WI38 (cell line): ENCODE data around the gene PBX1.

ENCODE experiments used
- H3K4me3 ChIP-seq: 2 replicates; pipeline ENCODE4 v1.5.1; 2011; ENCODE audit warnings: low read depth, mild to moderate bottlenecking, control low read depth, low read length
- TF ChIP-seq, protein P1 (sequence below): IDR thresholded peaks from 2 replicates; pipeline ENCODE4 v1.5.1; 2012; ENCODE audit warnings: low read depth, mild to moderate bottlenecking, control low read depth, low read length

Gene PBX1

DNA sequence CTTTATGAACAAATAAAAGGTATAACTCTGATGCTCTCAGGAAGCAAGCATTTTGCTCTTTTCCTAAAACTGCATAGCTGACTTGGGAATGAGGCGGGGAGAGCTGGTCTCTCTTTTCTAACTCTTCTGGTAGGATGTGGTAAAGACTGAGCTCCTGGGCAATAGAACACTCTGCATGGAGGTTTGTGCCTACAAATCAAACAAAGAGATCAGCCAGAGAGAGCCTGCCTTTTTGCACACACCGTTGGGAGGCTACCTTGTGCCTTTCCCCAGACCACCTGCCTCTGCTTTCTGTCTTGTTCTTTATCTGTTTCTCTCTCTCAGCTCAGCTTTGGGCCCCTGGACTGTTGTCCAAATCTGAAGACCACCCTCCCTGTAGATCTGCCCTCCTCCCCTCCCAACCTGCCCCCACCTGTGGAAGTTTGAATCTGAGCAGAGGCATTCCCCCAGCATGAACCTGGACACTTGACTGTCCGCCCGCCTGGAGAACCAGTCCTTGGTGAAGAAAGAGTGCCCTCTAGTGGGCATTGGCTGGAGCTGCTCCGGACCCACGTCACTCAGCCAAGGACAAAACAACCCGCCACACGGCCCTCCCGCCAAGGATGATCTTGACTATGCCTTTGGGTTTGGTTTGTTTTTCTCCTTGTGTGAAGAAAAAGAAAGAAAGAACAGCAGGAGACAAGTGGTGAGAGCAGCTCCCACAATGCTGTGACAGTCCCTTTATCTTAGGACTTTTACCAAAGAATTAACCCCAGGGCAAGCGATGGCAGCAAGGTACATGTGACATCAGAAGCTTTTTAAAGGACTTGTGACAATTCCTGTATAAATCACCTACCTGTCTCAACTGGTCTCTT lies 228.2 kb downstream of the PBX1 start:
- TF ChIP-seq, protein P1, sequence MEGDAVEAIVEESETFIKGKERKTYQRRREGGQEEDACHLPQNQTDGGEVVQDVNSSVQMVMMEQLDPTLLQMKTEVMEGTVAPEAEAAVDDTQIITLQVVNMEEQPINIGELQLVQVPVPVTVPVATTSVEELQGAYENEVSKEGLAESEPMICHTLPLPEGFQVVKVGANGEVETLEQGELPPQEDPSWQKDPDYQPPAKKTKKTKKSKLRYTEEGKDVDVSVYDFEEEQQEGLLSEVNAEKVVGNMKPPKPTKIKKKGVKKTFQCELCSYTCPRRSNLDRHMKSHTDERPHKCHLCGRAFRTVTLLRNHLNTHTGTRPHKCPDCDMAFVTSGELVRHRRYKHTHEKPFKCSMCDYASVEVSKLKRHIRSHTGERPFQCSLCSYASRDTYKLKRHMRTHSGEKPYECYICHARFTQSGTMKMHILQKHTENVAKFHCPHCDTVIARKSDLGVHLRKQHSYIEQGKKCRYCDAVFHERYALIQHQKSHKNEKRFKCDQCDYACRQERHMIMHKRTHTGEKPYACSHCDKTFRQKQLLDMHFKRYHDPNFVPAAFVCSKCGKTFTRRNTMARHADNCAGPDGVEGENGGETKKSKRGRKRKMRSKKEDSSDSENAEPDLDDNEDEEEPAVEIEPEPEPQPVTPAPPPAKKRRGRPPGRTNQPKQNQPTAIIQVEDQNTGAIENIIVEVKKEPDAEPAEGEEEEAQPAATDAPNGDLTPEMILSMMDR, result peak; percentile 88

DNA sequence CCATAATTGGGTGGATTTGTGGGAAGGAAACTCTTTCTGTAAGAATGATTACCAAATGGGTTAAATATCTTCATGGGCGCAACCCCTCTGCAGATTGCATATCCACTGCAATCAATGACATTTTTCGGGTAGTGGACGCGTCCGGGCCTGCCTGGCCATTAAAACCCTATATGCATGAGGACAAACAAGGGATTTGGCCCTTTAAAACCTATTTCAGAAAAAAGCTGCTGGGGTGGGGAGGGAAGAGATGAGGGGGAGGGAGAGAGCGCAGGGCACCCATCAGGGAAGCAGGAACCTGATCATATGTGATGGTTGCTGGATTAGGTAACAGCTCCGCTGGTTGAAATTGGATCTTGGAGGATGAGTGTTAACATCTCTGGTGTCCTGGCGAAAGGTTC lies 228.8 kb downstream of the PBX1 start:
- TF ChIP-seq, protein P1, result no peak
- H3K4me3 ChIP-seq, result no peak overlapping the region

More for the DNA sequence above, 228.2 kb downstream of the PBX1 start:
- H3K4me3 ChIP-seq, result no peak overlapping the region

DNA sequence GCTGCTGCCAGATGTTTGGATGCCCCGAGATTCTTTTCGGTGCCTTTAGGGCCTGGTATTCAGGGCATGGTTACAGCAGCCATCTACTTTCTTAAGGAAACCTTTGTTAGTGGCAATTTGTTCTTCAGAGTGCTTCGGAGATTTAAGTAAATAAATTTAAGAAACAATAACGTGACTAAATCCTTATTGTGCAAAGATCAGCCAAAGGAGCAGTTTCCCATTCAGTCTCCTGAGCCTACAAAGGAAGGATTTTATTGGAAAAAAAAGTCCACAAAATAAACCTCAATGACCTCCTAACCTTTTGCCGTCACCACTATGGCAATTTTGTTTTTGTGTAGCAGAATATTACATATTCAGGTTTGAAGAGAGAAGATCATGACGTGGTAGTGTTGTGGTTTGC lies 231.1 kb downstream of the PBX1 start:
- TF ChIP-seq, protein P1, result no peak
- H3K4me3 ChIP-seq, result no peak overlapping the region

- TF ChIP-seq, protein P1, result no peak
These were observed 233.5 kb downstream of the PBX1 start for GRCh38 chr1:164792410-164793004.

DNA sequence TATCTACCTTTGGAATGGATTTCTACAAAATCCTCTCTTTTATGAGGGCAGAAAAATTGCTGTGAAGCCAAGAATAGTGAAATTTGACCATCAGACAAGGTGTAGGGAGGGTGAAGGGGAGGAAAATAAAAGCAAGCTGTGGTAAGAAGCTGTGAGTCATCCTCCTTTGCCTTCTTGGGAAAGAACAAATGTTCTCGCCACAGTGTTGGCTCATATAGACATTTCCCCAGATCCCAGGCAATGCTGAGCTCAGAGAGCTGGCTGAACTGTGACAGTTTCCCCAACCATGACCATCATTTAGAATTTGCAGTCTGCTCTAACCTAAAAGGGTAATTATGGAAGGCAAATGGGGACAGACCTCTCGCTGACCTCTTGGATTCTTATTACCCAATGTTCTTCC lies 235.4 kb downstream of the PBX1 start:
- no peak overlapping the region for H3K4me3 ChIP-seq
- TF ChIP-seq, protein P1, result no peak

More at GRCh38 chr1:164792410-164793004, 233.5 kb downstream of the PBX1 start:
- no peak overlapping the region for H3K4me3 ChIP-seq

DNA sequence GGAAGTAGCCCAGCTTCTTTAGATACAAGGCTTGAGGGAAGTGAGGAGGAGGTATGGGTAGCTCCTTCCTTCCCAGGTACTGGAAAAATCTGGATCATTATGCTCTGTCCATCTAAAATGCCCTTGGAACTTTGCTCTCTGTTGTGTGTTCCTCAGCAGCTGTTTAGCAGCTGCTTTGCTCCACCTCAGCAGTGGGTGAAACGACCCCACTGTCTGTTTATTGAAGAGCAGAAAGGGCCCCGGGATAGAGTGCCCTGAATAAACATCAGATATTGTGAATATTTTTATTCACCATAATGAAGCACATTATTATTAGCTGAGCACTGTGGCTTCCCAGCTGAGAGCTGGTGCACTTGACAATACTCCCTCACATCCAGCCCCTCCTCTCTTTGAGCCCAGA lies 237.9 kb downstream of the PBX1 start:
- TF ChIP-seq, protein P1, result no peak
- H3K4me3 ChIP-seq, result no peak overlapping the region

GRCh38 chr1:164801246-164801731 lies 242.3 kb downstream of the PBX1 start:
- no peak overlapping the region for H3K4me3 ChIP-seq
- TF ChIP-seq, protein P1, result no peak
